Measurements from ENCODE around the gene ZNF444.
"Not testable (repeated sequence)": the region's sequence is repeated elsewhere in the genome, so short reads cannot be mapped to it uniquely, and the experiment has no call there.

The ZNF444 gene

GRCh38 chr19:56103027-56103614 is 38.0 kb upstream of the ZNF444 start:
- H3K36me3 ChIP-seq (ENCODE audit: insufficient read depth, low read length), result no peaks in the 10 kb centered on the region
- H3K9ac ChIP-seq (ENCODE audit: low read depth, low read length), result no peak overlapping the region
- no peaks in the 10 kb centered on the region for H3K9me3 ChIP-seq (ENCODE audit: control insufficient read depth, insufficient read depth, low read length)
- peaks cover 5% of the 10 kb centered on the region; the same call in 1 of the 2 replicates for H3K4me1 ChIP-seq (ENCODE audit: insufficient read depth, low read length)

- Histone ChIP-seq H3K4me1 (ENCODE audit: insufficient read depth, low read length) (peaks cover 16% of the 10 kb centered on the region; the same call in 1 of the 2 replicates), H3K36me3 (ENCODE audit: insufficient read depth, low read length) (no peaks in the 10 kb centered on the region), H3K9me3 (ENCODE audit: control insufficient read depth, insufficient read depth, low read length) (no peaks in the 10 kb centered on the region), H3K9ac (ENCODE audit: low read depth, low read length) (no peak overlapping the region)
Observed at GRCh38 chr19:56104423-56104822, 36.7 kb upstream of the ZNF444 start.

GRCh38 chr19:56105090-56105701 is 35.9 kb upstream of the ZNF444 start:
- Histone ChIP-seq H3K36me3 (ENCODE audit: insufficient read depth, low read length) (no peaks in the 10 kb centered on the region), H3K9ac (ENCODE audit: low read depth, low read length) (no peak overlapping the region; the same call in 1 of the 2 replicates)

GRCh38 chr19:56105831-56106396 is 35.2 kb upstream of the ZNF444 start:
- H3K4me1 ChIP-seq (ENCODE audit: insufficient read depth, low read length), result peaks cover 24% of the 10 kb centered on the region; the same call in 1 of the 2 replicates
- H3K9ac ChIP-seq (ENCODE audit: low read depth, low read length); H3K36me3 ChIP-seq (ENCODE audit: insufficient read depth, low read length); H3K9me3 ChIP-seq (ENCODE audit: control insufficient read depth, insufficient read depth, low read length): not testable (repeated sequence)

More at GRCh38 chr19:56105090-56105701, 35.9 kb upstream of the ZNF444 start:
- H3K9me3 ChIP-seq (ENCODE audit: control insufficient read depth, insufficient read depth, low read length), result no peaks in the 10 kb centered on the region
- H3K4me1 ChIP-seq (ENCODE audit: insufficient read depth, low read length), result peaks cover 17% of the 10 kb centered on the region; the same call in 1 of the 2 replicates

GRCh38 chr19:56106397-56106849 is 34.7 kb upstream of the ZNF444 start:
- no peaks in the 10 kb centered on the region for H3K9me3 ChIP-seq (ENCODE audit: control insufficient read depth, insufficient read depth, low read length)
- H3K36me3 ChIP-seq (ENCODE audit: insufficient read depth, low read length), result no peaks in the 10 kb centered on the region
- peaks cover 29% of the 10 kb centered on the region; the same call in 1 of the 2 replicates for H3K4me1 ChIP-seq (ENCODE audit: insufficient read depth, low read length)
- H3K9ac ChIP-seq (ENCODE audit: low read depth, low read length), result no peak overlapping the region

GRCh38 chr19:56106993-56107392 is 34.1 kb upstream of the ZNF444 start:
- Histone ChIP-seq H3K9ac (ENCODE audit: low read depth, low read length) (no peak overlapping the region), H3K9me3 (ENCODE audit: control insufficient read depth, insufficient read depth, low read length) (no peaks in the 10 kb centered on the region), H3K4me1 (ENCODE audit: insufficient read depth, low read length) (peaks cover 34% of the 10 kb centered on the region), H3K36me3 (ENCODE audit: insufficient read depth, low read length) (no peaks in the 10 kb centered on the region)

- Histone ChIP-seq H3K36me3 (ENCODE audit: insufficient read depth, low read length) (no peaks in the 10 kb centered on the region), H3K9me3 (ENCODE audit: control insufficient read depth, insufficient read depth, low read length) (no peaks in the 10 kb centered on the region), H3K9ac (ENCODE audit: low read depth, low read length) (no peak overlapping the region), H3K4me1 (ENCODE audit: insufficient read depth, low read length) (peaks cover 41% of the 10 kb centered on the region)
Observed at GRCh38 chr19:56107626-56108351, 33.3 kb upstream of the ZNF444 start.

GRCh38 chr19:56108447-56109195 is 32.5 kb upstream of the ZNF444 start:
- H3K36me3 ChIP-seq (ENCODE audit: insufficient read depth, low read length), result no peaks in the 10 kb centered on the region
- H3K4me1 ChIP-seq (ENCODE audit: insufficient read depth, low read length), result peaks cover 48% of the 10 kb centered on the region
- no peak overlapping the region; the same call in 1 of the 2 replicates for H3K9ac ChIP-seq (ENCODE audit: low read depth, low read length)
- H3K9me3 ChIP-seq (ENCODE audit: control insufficient read depth, insufficient read depth, low read length), result no peaks in the 10 kb centered on the region

- H3K9me3 ChIP-seq (ENCODE audit: control insufficient read depth, insufficient read depth, low read length), result no peaks in the 10 kb centered on the region
- peaks cover 48% of the 10 kb centered on the region for H3K4me1 ChIP-seq (ENCODE audit: insufficient read depth, low read length)
- H3K9ac ChIP-seq (ENCODE audit: low read depth, low read length), result no peak overlapping the region
- no peaks in the 10 kb centered on the region for H3K36me3 ChIP-seq (ENCODE audit: insufficient read depth, low read length)
Observed at GRCh38 chr19:56109226-56109625, 31.9 kb upstream of the ZNF444 start.

- H3K36me3 ChIP-seq (ENCODE audit: insufficient read depth, low read length), result no peaks in the 10 kb centered on the region
- peak overlapping the region; percentile 26; the same call in 1 of the 2 replicates for H3K9ac ChIP-seq (ENCODE audit: low read depth, low read length)
- no peaks in the 10 kb centered on the region for H3K9me3 ChIP-seq (ENCODE audit: control insufficient read depth, insufficient read depth, low read length)
- H3K4me1 ChIP-seq (ENCODE audit: insufficient read depth, low read length), result peaks cover 43% of the 10 kb centered on the region
Observed at GRCh38 chr19:56110515-56111448, 30.3 kb upstream of the ZNF444 start.

GRCh38 chr19:56111601-56112312 is 29.3 kb upstream of the ZNF444 start:
- Histone ChIP-seq H3K36me3 (ENCODE audit: insufficient read depth, low read length) (no peaks in the 10 kb centered on the region), H3K9ac (ENCODE audit: low read depth, low read length) (peak overlapping the region; percentile 15; the same call in 1 of the 2 replicates), H3K9me3 (ENCODE audit: control insufficient read depth, insufficient read depth, low read length) (no peaks in the 10 kb centered on the region), H3K4me1 (ENCODE audit: insufficient read depth, low read length) (peaks cover 43% of the 10 kb centered on the region)

- Histone ChIP-seq H3K36me3 (ENCODE audit: insufficient read depth, low read length) (no peaks in the 10 kb centered on the region), H3K9me3 (ENCODE audit: control insufficient read depth, insufficient read depth, low read length) (no peaks in the 10 kb centered on the region), H3K4me1 (ENCODE audit: insufficient read depth, low read length) (peaks cover 43% of the 10 kb centered on the region), H3K9ac (ENCODE audit: low read depth, low read length) (peak overlapping the region; percentile 15; the same call in 1 of the 2 replicates)
Observed at GRCh38 chr19:56112313-56112709, 28.8 kb upstream of the ZNF444 start.
